ENCODE data around the gene OGFR. TPM values are rescaled to one million over a fixed set of nuclear protein-coding genes. Genes with fewer than 3 reads are reported as not detected.

OGFR gene
- total RNA-seq, 2 donors from 2014 or later, result 50.6 to 57.4 TPM

DNA sequence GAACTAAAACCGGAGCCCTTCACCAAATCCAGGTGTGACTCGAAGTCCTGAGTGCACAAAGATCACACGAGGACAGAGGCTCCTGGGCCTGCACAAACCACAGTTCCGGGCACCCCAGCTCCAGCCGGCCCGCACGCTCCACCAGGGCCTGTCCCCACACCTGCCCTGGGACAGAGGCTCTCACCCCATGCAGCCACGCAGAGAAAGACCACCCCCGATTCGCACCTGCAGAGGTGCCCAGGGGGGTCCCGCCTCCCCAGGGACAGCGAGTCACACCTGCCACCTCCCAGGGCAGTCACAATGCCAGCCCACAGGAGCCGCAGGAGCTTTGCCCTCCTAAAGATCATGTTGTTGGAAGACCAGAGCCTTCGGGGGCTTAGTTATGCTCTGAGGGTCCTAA, 33.7 kb upstream of the OGFR start:
- no peak for DNase-seq (ENCODE audit: low spot score)
- no peak for ATAC-seq (ENCODE audit: insufficient number of reproducible peaks, low FRiP score, low read depth)
- TF ChIP-seq, protein P1, sequence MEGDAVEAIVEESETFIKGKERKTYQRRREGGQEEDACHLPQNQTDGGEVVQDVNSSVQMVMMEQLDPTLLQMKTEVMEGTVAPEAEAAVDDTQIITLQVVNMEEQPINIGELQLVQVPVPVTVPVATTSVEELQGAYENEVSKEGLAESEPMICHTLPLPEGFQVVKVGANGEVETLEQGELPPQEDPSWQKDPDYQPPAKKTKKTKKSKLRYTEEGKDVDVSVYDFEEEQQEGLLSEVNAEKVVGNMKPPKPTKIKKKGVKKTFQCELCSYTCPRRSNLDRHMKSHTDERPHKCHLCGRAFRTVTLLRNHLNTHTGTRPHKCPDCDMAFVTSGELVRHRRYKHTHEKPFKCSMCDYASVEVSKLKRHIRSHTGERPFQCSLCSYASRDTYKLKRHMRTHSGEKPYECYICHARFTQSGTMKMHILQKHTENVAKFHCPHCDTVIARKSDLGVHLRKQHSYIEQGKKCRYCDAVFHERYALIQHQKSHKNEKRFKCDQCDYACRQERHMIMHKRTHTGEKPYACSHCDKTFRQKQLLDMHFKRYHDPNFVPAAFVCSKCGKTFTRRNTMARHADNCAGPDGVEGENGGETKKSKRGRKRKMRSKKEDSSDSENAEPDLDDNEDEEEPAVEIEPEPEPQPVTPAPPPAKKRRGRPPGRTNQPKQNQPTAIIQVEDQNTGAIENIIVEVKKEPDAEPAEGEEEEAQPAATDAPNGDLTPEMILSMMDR (IDR thresholded peaks at IDR 0.05), result no peak

DNA sequence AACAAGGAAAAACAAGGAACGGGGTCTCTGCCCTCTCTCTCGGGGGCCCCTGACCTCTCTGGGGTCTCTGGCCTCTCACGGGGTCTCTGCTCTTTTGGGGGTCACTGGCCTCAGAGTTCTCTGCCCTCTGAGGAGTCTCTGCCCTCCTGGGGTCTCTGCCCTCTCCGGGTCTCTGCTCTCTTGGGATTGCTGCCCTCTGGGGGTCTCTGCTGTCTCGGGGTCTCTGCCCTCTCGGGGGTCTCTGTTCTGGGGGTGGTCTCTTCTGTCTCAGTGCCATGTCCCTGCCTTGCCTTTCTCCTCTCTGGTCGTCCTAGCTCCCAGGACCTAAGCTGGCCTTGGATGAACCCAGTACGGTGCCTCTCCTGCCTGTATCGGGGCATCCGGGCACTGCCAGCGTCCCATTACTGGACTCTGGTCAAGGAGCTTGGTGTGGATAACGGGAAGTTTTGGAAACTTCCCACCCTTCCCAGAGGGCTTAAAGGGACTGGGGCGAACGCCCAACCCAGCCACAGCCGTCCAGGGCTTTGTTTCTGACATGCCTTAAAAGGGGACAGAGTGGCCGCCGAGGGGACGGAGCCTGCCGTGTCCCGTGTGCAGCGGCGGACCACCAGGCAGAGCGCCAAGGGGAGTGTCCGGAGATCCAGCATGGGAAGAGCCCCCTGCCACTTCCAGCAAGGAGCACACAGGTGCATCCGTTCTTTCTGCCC, 33.1 kb upstream of the OGFR start:
- Histone ChIP-seq H3K36me3 (no peaks in the 10 kb centered on the region), H3K4me1 (ENCODE audit: control insufficient read depth in 1 of 2, low read depth in 2 of 2) (peaks cover 8 to 18% of the 10 kb centered on the region in 2 donors), H3K27me3 (replicated peaks; ENCODE audit: insufficient read depth) (no peaks in the 10 kb centered on the region), H3K27ac (no peak overlapping the region), H3K9me3 (no peaks in the 10 kb centered on the region), H3K4me3 (no peak overlapping the region)
- ATAC-seq (ENCODE audit: insufficient number of reproducible peaks, low FRiP score, low read depth) (no peak), DNase-seq (ENCODE audit: low spot score) (no peak)
- TF ChIP-seq, protein P1 (IDR thresholded peaks at IDR 0.05), result no peak

More for the DNA sequence above, 33.7 kb upstream of the OGFR start:
- Histone ChIP-seq H3K4me3 (no peak overlapping the region), H3K27me3 (replicated peaks; ENCODE audit: insufficient read depth) (no peaks in the 10 kb centered on the region), H3K36me3 (no peaks in the 10 kb centered on the region), H3K4me1 (ENCODE audit: control insufficient read depth in 1 of 2, low read depth in 2 of 2) (peaks cover 8 to 18% of the 10 kb centered on the region in 2 donors), H3K9me3 (no peaks in the 10 kb centered on the region), H3K27ac (no peak overlapping the region)

DNA sequence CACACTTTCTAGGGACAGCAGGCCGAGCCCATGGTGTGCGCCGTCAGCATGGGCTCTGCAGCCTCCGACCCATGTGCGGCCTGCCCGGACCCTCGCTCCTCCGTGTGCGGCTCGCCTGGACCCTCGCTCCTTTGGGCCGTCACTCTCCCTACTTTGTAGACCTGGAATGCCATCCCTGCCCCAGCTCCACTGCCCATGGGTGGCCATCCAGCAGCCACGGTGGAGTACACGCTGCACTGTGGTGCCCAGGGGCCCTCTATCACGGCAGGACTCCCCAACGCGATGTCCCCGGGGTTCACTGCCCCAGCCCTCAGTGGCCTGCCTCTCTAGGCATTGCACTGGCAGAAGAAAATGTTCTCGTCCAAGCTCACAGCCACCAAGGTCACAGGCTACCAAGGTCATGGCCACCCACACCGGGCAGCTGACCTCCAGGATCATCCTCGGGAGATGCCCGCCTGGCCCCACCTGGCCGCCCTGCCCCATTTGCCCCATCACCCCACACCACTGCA, 32.5 kb upstream of the OGFR start:
- peaks cover 8 to 18% of the 10 kb centered on the region in 2 donors for H3K4me1 ChIP-seq (ENCODE audit: control insufficient read depth in 1 of 2, low read depth in 2 of 2)
- no peak for DNase-seq (ENCODE audit: low spot score)
- H3K4me3 ChIP-seq, result no peak overlapping the region
- no peaks in the 10 kb centered on the region for H3K27me3 ChIP-seq (replicated peaks; ENCODE audit: insufficient read depth)
- ATAC-seq (ENCODE audit: insufficient number of reproducible peaks, low FRiP score, low read depth), result no peak
- TF ChIP-seq, protein P1 (IDR thresholded peaks at IDR 0.05), result no peak
- no peak overlapping the region for H3K27ac ChIP-seq
- H3K9me3 ChIP-seq, result no peaks in the 10 kb centered on the region
- no peaks in the 10 kb centered on the region for H3K36me3 ChIP-seq

DNA sequence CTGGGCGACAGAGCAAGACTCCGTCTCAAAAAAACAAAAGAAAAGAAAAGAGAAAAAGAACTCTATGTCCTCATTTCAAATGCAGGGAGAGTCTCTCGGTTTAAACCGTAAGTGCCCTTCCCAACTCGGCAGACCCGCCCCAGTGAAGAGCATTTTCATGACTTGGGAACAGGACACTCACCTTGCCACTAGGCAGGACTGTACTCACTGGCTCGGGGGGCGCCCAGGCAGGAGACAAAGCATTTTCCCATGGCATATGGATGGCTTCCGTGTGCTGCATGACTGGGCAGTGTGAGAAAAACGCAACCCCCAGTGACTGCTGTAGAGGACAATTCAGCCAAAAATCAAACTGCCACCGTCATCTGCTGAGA, 32.0 kb upstream of the OGFR start:
- no peak overlapping the region for H3K27ac ChIP-seq
- ATAC-seq (ENCODE audit: insufficient number of reproducible peaks, low FRiP score, low read depth), result no peak
- DNase-seq (ENCODE audit: low spot score), result no peak
- H3K36me3 ChIP-seq, result no peaks in the 10 kb centered on the region
- TF ChIP-seq, protein P1 (IDR thresholded peaks at IDR 0.05), result no peak
- peaks cover 8 to 18% of the 10 kb centered on the region in 2 donors for H3K4me1 ChIP-seq (ENCODE audit: control insufficient read depth in 1 of 2, low read depth in 2 of 2)
- H3K27me3 ChIP-seq (replicated peaks; ENCODE audit: insufficient read depth), result no peaks in the 10 kb centered on the region
- H3K4me3 ChIP-seq, result no peak overlapping the region
- H3K9me3 ChIP-seq, result no peaks in the 10 kb centered on the region

DNA sequence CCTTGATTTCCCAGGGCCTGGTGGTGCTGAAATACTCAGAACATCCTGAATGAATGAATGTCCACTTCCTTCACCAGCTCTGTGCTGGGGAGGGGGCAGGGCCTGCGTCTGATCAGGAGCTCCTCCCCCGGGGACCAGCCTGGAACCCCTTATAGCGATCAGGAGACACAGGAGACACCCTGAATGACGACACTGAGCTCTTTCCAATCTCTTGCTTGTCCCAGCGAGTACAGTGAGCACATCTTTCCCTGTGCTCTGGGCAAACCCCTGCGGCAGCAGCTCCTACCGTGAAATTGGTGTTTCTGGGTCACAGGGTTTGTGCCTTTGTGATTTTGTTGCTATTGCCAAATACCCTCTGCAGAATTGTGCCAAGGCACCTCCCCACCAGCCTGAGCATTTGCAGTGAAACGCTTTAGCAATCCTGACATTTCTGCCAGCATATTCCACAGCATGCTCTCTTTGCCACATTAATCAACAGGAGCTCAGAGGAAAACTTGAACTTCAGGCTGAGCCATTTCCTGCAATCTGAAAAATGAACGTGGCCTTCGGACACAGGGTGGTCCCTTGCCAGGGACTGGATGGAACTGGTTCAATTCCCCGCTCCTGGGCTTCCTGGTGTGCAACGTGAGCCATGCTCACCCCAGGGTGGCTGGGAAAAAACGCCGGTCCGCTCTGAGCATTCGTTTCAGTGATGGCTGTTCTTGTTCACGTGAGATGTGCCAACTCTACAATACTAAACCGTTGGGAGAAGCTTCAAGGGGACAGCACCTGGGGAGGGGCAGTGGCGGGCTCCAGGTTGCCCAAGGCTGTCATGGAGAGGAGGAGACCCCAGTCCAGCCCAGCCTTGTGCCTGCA, 31.4 kb upstream of the OGFR start:
- Histone ChIP-seq H3K4me1 (ENCODE audit: control insufficient read depth in 1 of 2, low read depth in 2 of 2) (peaks cover 8 to 18% of the 10 kb centered on the region in 2 donors), H3K27ac (no peak overlapping the region), H3K9me3 (no peaks in the 10 kb centered on the region), H3K27me3 (replicated peaks; ENCODE audit: insufficient read depth) (no peaks in the 10 kb centered on the region), H3K36me3 (no peaks in the 10 kb centered on the region), H3K4me3 (no peak overlapping the region)
- TF ChIP-seq, protein P1 (IDR thresholded peaks at IDR 0.05), result no peak
- ATAC-seq (ENCODE audit: insufficient number of reproducible peaks, low FRiP score, low read depth) (no peak), DNase-seq (ENCODE audit: low spot score) (no peak)
